Pancreas (tissue), 10 donors: ENCODE data around the gene DCAKD. TPM values are rescaled to one million over a fixed set of nuclear protein-coding genes. Genes with fewer than 3 reads are reported as not detected.
"Not testable (repeated sequence)": the region's sequence is repeated elsewhere in the genome, so short reads cannot be mapped to it uniquely, and the experiment has no call there.

ENCODE experiments used
- ATAC-seq, 4 donors: fragments of 200-7000 bp; cut with Tn5 transposase; one replicate each; pipeline versions ENCODE4 v1.8.0 to v1.9.1; 2020; ENCODE audit warnings: mild to moderate bottlenecking in 4 of 4, moderate library complexity in 4 of 4
- DNase-seq, 6 donors: peaks; one replicate each; pipeline ENCODE4 v3.0.0-alpha.2; 2020
- FAIRE-seq: peaks from 2 replicates; lab custom pipeline; 2012; peaks lifted over from hg19 to GRCh38; lab: Jason Lieb, UNC
- H3K27ac ChIP-seq, 4 donors: fragments of 200-600 bp; sonication (generic); 1 replicate in 3 of 4; 2 replicates in 1 of 4; pipeline versions ENCODE4 v1.5.0 to v1.8.0; 2020
- H3K27me3 ChIP-seq, 4 donors: fragments of 200-600 bp; one replicate each; pipeline ENCODE4 v1.8.0; 2021
- H3K36me3 ChIP-seq, 3 donors: fragments of 200-600 bp; sonication (generic) in 1 of 3; one replicate each; pipeline versions ENCODE4 v1.5.0 to v1.8.0; 2020 to 2021
- H3K4me1 ChIP-seq, 3 donors: fragments of 200-600 bp; one replicate each; pipeline ENCODE4 v1.8.0; 2021
- H3K4me3 ChIP-seq, 4 donors: fragments of 200-600 bp; sonication (generic) in 2 of 4; one replicate each; pipeline versions ENCODE4 v1.5.0 to v1.8.0; 2020 to 2021
- H3K9me3 ChIP-seq, 4 donors: fragments of 200-600 bp; one replicate each; pipeline ENCODE4 v1.8.0; 2021
- WGBS, 2 donors: extraction: QIAGEN DNeasy Blood & Tissue Kit; methylation state at CpG; one replicate each; pipeline ENCODE4 v1.1.7; 2013; 5-methylcytosine and 5-hydroxymethylcytosine counted together
- intact Hi-C, 3 donors: fragments of 100-400 bp; cut with DNase I; formaldehyde crosslinking; loops; one replicate each; pipeline versions ENCODE4 v1.11.1 to v1.14.2; 2022
- polyA plus RNA-seq, 2 donors: library from polyadenylated mRNA; stranded (reverse); fragments of 200-250 nt; gene quantifications; one replicate each; pipeline ENCODE4 v1.2.3, GENCODE V29; 2013
- total RNA-seq, 6 donors: library from RNA; stranded (reverse); fragmentation: NEBNext Ultra II Directional in 4 of 6; extraction: Animal tissue kit (Norgen Biotek cat#: 25700) in 4 of 6; gene quantifications; one replicate each; pipeline versions ENCODE4 v1.2.1 to v1.2.4, GENCODE V29; 2021 to 2023
- TF ChIP-seq, protein P1 (sequence below), 4 donors: fragments of 200-600 bp; sonication (generic) in 3 of 4; IDR thresholded peaks; one replicate each; pipeline versions ENCODE4 v1.5.0 to v1.8.0; 2021; ENCODE audit warnings: antibody characterized with exemption in 4 of 4
- donor health status: healthy with polysubstance abuse.
- donor health status: DM: no; HTN: no; CAD: no; lungs with moderate emphysema.
- donor health status: DM: no; HTN: no; CAD: no.
- donor health status: control.
- donor health status: control.
- donor health status: Bipolar disorder and iron deficiency.
- donor health status: DM: yes; HTN: yes; CAD: no.
- donor health status: DM: no; HTN: no; CAD: no.
- donor health status: DM: no; HTN: no; CAD: no.
- donor health status: DM: yes; HTN: yes; CAD: no.

DCAKD gene
- total and polyA plus RNA-seq, 8 donors, result 9.3 to 19.2 (median 12.1) TPM

DNA sequence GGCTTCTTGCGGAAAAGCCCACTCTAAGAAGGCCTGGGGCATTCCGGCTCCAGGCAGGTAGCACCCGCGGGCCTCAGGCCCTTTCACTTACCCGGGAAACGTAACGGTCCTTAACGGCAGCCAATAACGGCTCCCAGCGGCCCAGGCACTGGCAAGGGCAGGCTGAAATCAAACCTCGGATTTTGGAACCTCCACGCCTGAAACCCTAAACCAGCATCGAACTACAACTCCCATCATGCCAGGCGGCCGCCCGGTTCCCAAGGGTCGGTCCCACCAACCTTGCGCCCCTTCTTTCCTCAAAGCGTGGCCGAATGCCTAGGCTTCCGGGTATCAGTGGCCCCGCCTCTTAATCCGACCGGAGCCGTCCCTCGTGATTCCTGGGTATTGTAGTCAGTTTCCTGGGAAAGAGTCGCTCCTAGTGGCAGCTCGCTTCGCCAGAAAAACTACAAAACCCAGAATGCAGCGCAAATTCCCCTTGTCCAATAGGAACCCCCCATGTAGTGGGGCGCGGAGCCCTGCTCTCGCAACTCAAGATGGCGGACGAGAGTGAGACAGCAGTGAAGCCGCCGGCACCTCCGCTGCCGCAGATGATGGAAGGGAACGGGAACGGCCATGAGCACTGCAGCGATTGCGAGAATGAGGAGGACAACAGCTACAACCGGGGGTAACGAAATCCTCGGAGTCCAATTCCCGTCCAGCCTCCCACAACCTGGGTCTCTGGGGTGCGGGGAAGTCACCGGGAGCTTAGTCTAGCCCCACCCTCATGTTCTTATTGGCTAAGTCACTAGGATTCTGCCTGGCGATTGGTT lies 9.6 kb upstream of the DCAKD start, which contains the start of gene NMT1:
TSS of gene NMT1 (plus strand) at position 521 of the 809 bp plus-strand sequence. CDS start at position 534, 13 bp downstream.
- Histone ChIP-seq H3K9me3 (no peaks in the 10 kb centered on the region), H3K27me3 (no peaks in the 10 kb centered on the region), H3K4me1 (peaks cover 16 to 37% (median 16%) of the 10 kb centered on the region in 3 donors), H3K4me3 (peak within 1 kb of the TSS; percentile 32 to 97 (median 86)), H3K36me3 (no peaks in the 10 kb centered on the region), H3K27ac (peak within 1 kb of the TSS; percentile 50 to 83 (median 67))
- peak; percentile 87 for FAIRE-seq
- intact Hi-C loops, result no loop called here
- ATAC-seq, result peak; percentile 93 to 98 (median 96)
- TF ChIP-seq, protein P1, sequence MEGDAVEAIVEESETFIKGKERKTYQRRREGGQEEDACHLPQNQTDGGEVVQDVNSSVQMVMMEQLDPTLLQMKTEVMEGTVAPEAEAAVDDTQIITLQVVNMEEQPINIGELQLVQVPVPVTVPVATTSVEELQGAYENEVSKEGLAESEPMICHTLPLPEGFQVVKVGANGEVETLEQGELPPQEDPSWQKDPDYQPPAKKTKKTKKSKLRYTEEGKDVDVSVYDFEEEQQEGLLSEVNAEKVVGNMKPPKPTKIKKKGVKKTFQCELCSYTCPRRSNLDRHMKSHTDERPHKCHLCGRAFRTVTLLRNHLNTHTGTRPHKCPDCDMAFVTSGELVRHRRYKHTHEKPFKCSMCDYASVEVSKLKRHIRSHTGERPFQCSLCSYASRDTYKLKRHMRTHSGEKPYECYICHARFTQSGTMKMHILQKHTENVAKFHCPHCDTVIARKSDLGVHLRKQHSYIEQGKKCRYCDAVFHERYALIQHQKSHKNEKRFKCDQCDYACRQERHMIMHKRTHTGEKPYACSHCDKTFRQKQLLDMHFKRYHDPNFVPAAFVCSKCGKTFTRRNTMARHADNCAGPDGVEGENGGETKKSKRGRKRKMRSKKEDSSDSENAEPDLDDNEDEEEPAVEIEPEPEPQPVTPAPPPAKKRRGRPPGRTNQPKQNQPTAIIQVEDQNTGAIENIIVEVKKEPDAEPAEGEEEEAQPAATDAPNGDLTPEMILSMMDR (IDR thresholded peaks at IDR 0.05), result no peak
- 0% methylated on average over 49 to 50 of the region's 50 CpGs for WGBS, 2 donors
- DNase-seq, result peak; percentile 88 to 98 (median 97)

DNA sequence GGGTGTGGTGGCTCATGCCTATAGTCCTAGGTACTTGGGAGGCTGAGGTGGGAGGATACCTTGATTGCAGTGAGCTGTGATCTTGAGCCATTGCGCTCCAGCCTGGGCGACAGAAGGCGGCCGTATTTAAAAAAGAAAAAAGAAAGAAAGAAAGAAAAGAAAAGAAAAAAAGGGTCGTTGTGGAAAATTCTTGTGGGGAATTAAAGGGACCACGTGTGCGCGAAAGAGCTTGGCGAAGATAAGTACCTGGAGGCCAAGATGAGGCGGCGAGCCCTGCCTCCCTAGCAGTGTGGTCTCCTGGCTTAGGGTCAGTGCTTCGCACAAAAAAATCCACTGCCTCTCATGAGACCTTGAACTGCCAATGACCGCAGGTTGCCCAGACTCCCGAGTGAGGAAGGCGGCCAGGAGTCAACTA lies 9.0 kb upstream of the DCAKD start:
- peak overlapping the region; percentile 50 to 77 (median 62) for H3K27ac ChIP-seq
- TF ChIP-seq, protein P1 (IDR thresholded peaks at IDR 0.05), result no peak
- H3K4me1 ChIP-seq, result peaks cover 16 to 37% (median 16%) of the 10 kb centered on the region in 3 donors
- intact Hi-C loops, result no loop called here
- peak; percentile 2 to 17 (median 12) for ATAC-seq
- no peaks in the 10 kb centered on the region for H3K27me3 ChIP-seq
- peak overlapping the region; percentile 32 to 97 (median 86) for H3K4me3 ChIP-seq
- no peaks in the 10 kb centered on the region for H3K36me3 ChIP-seq
- WGBS, 2 donors, result 4 to 15% methylated on average over 15 of the region's 15 CpGs
- no peak for DNase-seq
- FAIRE-seq, result no peak
- H3K9me3 ChIP-seq, result no peaks in the 10 kb centered on the region

DNA sequence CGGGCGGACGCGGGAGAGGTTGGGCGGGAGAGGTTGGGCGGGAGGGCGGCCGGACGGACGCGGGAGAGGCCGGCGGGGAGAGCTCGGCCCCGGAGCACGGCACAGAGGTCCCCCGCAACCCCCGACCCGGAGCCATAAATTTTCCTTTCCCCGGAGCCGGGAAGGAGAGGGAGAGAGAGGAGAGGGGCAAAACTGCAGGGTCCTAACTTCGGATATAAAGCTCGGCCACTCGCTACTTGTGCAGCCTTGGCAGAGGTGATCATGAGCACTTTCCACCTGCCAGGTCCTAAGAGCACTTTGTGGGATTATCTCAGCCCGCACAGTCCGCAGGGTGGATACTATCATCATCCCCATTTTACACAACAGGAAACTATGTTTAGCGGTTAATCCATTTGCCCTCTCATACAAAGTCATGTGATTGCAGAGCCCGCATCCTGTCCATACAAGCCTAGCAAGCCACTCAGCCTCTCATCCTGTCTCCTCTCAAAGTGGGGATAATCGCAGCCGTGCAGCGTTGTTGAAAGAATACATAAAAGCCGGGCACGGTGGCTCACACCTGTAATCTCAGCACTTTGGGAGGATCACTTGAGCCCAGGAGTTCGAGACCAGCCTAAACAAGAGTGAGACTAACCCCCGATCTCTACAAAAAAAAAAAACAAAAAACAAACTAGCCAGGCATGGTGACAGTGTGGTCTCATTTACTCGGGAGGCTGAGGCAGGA lies 780 bp upstream of the DCAKD start:
- DNase-seq, result peak in 5 of 6 donors; percentile 46 to 78 (median 67)
- peak overlapping the region; percentile 20 to 57 (median 41) for H3K4me3 ChIP-seq
- no peaks in the 10 kb centered on the region for H3K36me3 ChIP-seq
- FAIRE-seq, result no peak
- peak overlapping the region in 3 of 4 donors; percentile 65 to 73 (median 66) for H3K27ac ChIP-seq
- 12 to 19% methylated on average over 34 to 36 of the region's 36 CpGs for WGBS, 2 donors
- peaks cover 0 to 12% (median 0%) of the 10 kb centered on the region in 3 donors for H3K4me1 ChIP-seq
- no peaks in the 10 kb centered on the region for H3K27me3 ChIP-seq
- intact Hi-C loops, result no loop called here
- peak in 3 of 4 donors; percentile 5 to 21 (median 14) for ATAC-seq
- H3K9me3 ChIP-seq, result no peaks in the 10 kb centered on the region
- TF ChIP-seq, protein P1 (IDR thresholded peaks at IDR 0.05), result no peak

DNA sequence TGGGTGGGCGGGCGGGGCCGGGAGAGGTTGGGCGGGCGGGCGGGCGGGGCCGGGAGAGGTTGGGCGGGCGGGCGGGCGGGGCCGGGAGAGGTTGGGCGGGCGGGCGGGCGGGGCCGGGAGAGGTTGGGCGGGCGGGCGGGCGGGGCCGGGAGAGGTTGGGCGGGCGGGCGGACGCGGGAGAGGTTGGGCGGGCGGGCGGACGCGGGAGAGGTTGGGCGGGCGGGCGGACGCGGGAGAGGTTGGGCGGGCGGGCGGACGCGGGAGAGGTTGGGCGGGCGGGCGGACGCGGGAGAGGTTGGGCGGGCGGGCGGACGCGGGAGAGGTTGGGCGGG lies 254 bp upstream of the DCAKD start:
- intact Hi-C loops, ATAC-seq, DNase-seq, FAIRE-seq, H3K27me3 ChIP-seq, H3K36me3 ChIP-seq, H3K9me3 ChIP-seq: not testable (repeated sequence)
- Histone ChIP-seq H3K4me3 (peak overlapping the region in 3 of 4 donors; percentile 36 to 63 (median 46)), H3K27ac (peak overlapping the region in 2 of 4 donors; percentile 65 to 66), H3K4me1 (peaks cover 0 to 12% (median 0%) of the 10 kb centered on the region in 3 donors)
- 8% methylated on average over 2 of the region's 54 CpGs; no CpG with 5 or more reads in 1 of the 2 donors for WGBS, 2 donors

DNA sequence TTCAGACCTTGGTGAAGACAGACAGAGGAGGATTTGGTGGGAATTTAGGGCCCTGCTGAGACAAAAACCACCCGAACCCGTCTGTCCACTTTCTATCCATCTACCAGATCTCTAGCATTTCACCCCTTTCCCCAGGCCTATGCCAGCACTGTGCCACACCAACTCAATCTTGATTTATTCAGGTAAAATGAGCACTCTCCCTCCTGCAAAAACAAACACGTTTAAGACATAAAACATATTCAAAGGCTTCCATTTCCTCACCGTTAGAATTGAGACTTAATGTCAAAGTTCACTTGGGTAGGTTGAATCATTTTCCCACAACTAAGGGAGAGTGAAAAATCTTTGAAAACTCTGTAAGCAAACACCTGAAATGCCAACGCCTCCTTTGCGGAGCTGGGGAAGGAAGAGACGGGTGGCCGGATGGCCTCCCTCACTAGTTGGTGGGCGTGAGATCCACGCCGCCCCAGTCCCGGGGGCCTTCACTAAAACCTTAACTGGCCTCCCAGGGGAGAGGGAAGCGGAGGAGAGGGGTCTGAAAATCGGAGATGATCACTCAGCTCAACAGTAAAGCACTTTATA lies 862 bp downstream of the DCAKD start:
- Histone ChIP-seq H3K36me3 (no peaks in the 10 kb centered on the region), H3K27me3 (no peaks in the 10 kb centered on the region), H3K9me3 (no peaks in the 10 kb centered on the region), H3K4me3 (peak overlapping the region; percentile 44 to 63 (median 50)), H3K27ac (peak overlapping the region; percentile 61 to 89 (median 84)), H3K4me1 (peaks cover 0 to 12% (median 0%) of the 10 kb centered on the region in 3 donors)
- intact Hi-C loops, result no loop called here
- 2% methylated on average over 14 of the region's 14 CpGs for WGBS, 2 donors
- FAIRE-seq (no peak), DNase-seq (peak in 2 of 6 donors; percentile 21 to 39), ATAC-seq (peak in 3 of 4 donors; percentile 6 to 13 (median 12))
- TF ChIP-seq, protein P1 (IDR thresholded peaks at IDR 0.05), result no peak
